ENCODE data around the gene MEGF9.

The MEGF9 gene

DNA sequence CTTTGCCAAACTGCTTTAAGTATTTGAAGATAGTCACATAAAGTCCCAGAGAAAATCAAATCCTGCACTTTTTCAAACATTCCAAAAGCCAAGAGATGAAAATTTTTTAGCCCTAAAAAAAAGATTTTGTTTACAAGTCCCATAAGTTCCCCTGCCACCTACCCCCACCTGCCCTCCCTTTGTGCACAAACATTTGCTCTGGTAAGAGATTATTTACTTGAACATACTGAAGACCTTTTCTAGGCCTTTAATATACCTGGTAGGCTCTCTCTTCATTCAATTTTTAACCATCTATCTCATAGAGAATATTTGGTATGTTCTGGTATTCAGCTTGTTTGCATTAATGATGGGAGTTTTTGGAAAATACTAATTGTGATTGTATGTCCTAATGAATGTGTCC, 50.3 kb downstream of the MEGF9 start:
- Histone ChIP-seq H3K9me2 (ENCODE audit: low read depth, low read length) (no peaks in the 10 kb centered on the region), H3K36me3 (ENCODE audit: insufficient read depth, low read length) (no peaks in the 10 kb centered on the region), H3K27ac (ENCODE audit: low read depth, low read length, poor library complexity, severe bottlenecking) (no peak overlapping the region), H3K4me3 (ENCODE audit: low read depth, low read length, poor library complexity, severe bottlenecking) (no peak overlapping the region), H3F3A (ENCODE audit: insufficient read depth, low read length) (no peaks in the 10 kb centered on the region), H2AFZ (ENCODE audit: low read length) (no peak overlapping the region), H3K4me1 (ENCODE audit: insufficient read depth, low read length, severe bottlenecking) (peaks cover 5% of the 10 kb centered on the region), H4K20me1 (ENCODE audit: insufficient read depth, low read length) (no peaks in the 10 kb centered on the region), H3K9me3 (ENCODE audit: low read length) (no peaks in the 10 kb centered on the region), H3K79me2 (ENCODE audit: insufficient read depth, low read length) (no peaks in the 10 kb centered on the region), H3K4me2 (ENCODE audit: low read length) (no peak overlapping the region), H3K27me3 (ENCODE audit: insufficient read depth, low read length) (no peaks in the 10 kb centered on the region), H3K9ac (ENCODE audit: low read length) (no peak overlapping the region)
- TF ChIP-seq, protein P1, sequence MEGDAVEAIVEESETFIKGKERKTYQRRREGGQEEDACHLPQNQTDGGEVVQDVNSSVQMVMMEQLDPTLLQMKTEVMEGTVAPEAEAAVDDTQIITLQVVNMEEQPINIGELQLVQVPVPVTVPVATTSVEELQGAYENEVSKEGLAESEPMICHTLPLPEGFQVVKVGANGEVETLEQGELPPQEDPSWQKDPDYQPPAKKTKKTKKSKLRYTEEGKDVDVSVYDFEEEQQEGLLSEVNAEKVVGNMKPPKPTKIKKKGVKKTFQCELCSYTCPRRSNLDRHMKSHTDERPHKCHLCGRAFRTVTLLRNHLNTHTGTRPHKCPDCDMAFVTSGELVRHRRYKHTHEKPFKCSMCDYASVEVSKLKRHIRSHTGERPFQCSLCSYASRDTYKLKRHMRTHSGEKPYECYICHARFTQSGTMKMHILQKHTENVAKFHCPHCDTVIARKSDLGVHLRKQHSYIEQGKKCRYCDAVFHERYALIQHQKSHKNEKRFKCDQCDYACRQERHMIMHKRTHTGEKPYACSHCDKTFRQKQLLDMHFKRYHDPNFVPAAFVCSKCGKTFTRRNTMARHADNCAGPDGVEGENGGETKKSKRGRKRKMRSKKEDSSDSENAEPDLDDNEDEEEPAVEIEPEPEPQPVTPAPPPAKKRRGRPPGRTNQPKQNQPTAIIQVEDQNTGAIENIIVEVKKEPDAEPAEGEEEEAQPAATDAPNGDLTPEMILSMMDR (IDR thresholded peaks at IDR 0.05; ENCODE audit: low read length): no peak
- TF ChIP-seq EZH2 (IDR thresholded peaks at IDR 0.05; ENCODE audit: borderline replicate concordance, low read length): no peak

DNA sequence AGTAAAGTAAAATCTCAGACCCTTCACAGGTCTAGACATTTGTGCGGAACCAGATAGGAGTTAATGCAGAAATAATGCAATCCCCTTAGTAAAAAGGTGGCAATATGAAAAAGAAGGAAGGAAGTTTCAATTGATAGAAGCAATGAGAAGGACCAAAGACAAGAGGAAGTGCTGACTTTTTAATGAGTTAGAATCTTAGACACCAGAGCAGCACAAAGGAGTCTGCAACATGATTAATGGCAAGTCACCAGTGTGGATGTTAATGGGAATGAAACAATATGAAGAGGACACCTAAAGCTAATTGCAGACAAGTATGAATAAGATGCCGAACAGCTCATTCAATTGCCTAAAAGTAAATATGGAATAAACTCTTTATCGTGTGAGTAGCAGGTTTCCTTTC, 50.9 kb downstream of the MEGF9 start:
- Histone ChIP-seq H3K79me2 (ENCODE audit: insufficient read depth, low read length) (no peaks in the 10 kb centered on the region), H3K9ac (ENCODE audit: low read length) (no peak overlapping the region), H3K9me3 (ENCODE audit: low read length) (no peaks in the 10 kb centered on the region), H3K27me3 (ENCODE audit: insufficient read depth, low read length) (no peaks in the 10 kb centered on the region), H3K4me2 (ENCODE audit: low read length) (no peak overlapping the region), H2AFZ (ENCODE audit: low read length) (no peak overlapping the region), H3K4me3 (ENCODE audit: low read depth, low read length, poor library complexity, severe bottlenecking) (no peak overlapping the region), H3F3A (ENCODE audit: insufficient read depth, low read length) (no peaks in the 10 kb centered on the region), H3K27ac (ENCODE audit: low read depth, low read length, poor library complexity, severe bottlenecking) (no peak overlapping the region), H3K36me3 (ENCODE audit: insufficient read depth, low read length) (no peaks in the 10 kb centered on the region), H3K4me1 (ENCODE audit: insufficient read depth, low read length, severe bottlenecking) (peaks cover 5% of the 10 kb centered on the region), H3K9me2 (ENCODE audit: low read depth, low read length) (no peaks in the 10 kb centered on the region), H4K20me1 (ENCODE audit: insufficient read depth, low read length) (no peaks in the 10 kb centered on the region)
- TF ChIP-seq EZH2 (IDR thresholded peaks at IDR 0.05; ENCODE audit: borderline replicate concordance, low read length): no peak
- TF ChIP-seq, protein P1 (IDR thresholded peaks at IDR 0.05; ENCODE audit: low read length): no peak

DNA sequence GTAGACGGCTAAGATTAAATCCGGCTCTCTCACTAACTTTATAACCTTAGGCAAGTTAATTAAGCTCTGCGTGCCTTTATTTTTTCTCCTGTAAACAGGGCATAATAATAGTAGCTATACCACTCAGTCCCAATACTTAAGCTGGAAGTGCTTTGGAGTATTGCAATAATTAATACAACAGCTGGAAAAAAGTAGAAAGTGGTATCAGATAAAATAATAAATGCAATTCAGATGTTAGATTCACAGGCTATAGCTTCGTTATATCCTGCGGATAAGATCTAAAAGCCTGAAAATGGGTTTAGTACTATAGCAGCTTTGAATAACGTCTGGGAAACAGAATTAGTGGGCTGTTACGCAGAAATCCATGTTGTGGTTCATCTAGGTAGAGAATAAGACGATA, 51.8 kb downstream of the MEGF9 start:
- Histone ChIP-seq H3K4me2 (ENCODE audit: low read length) (no peak overlapping the region), H3K4me3 (ENCODE audit: low read depth, low read length, poor library complexity, severe bottlenecking) (no peak overlapping the region), H3K79me2 (ENCODE audit: insufficient read depth, low read length) (no peaks in the 10 kb centered on the region), H3K4me1 (ENCODE audit: insufficient read depth, low read length, severe bottlenecking) (peaks cover 5% of the 10 kb centered on the region), H3K9me2 (ENCODE audit: low read depth, low read length) (no peaks in the 10 kb centered on the region), H3K27me3 (ENCODE audit: insufficient read depth, low read length) (no peaks in the 10 kb centered on the region), H3K27ac (ENCODE audit: low read depth, low read length, poor library complexity, severe bottlenecking) (no peak overlapping the region), H3K9me3 (ENCODE audit: low read length) (no peaks in the 10 kb centered on the region), H3K9ac (ENCODE audit: low read length) (no peak overlapping the region), H4K20me1 (ENCODE audit: insufficient read depth, low read length) (no peaks in the 10 kb centered on the region), H3K36me3 (ENCODE audit: insufficient read depth, low read length) (no peaks in the 10 kb centered on the region), H3F3A (ENCODE audit: insufficient read depth, low read length) (no peaks in the 10 kb centered on the region), H2AFZ (ENCODE audit: low read length) (no peak overlapping the region)
- TF ChIP-seq EZH2 (IDR thresholded peaks at IDR 0.05; ENCODE audit: borderline replicate concordance, low read length): no peak
- TF ChIP-seq, protein P1 (IDR thresholded peaks at IDR 0.05; ENCODE audit: low read length): no peak

Data from OCI-LY1 (cell line).